OCI-LY3 (cell line): ENCODE results near the gene TLE3.

Source experiments
- H2AFZ ChIP-seq: fragments of 200-600, 300-600 bp; shearing (Covaris generic); 2 replicates; pipeline ENCODE4 v1.6.0; 2014; ENCODE audit warnings: antibody characterized with exemption, low read depth, low read length
- H3K27ac ChIP-seq: fragments of 200-600, 300-600 bp; sonication (generic); 2 replicates; pipeline ENCODE4 v1.5.1; 2014; ENCODE audit warnings: mild to moderate bottlenecking, low read length, moderate library complexity, mixed read lengths
- H3K27me3 ChIP-seq: fragments of 200-600, 300-600 bp; sonication (generic); 2 replicates; pipeline ENCODE4 v1.6.1; 2014; ENCODE audit warnings: low read depth, low read length, mixed read lengths
- H3K36me3 ChIP-seq: fragments of 200-600, 300-600 bp; sonication (generic); replicated peaks from 2 replicates; pipeline ENCODE3; 2014; ENCODE audit warnings: low read depth, low read length, mixed read lengths
- H3K4me1 ChIP-seq: fragments of 300-600, 200-600 bp; sonication (generic); 2 replicates; pipeline ENCODE4 v1.6.1; 2014; ENCODE audit warnings: low read length, mixed read lengths
- H3K4me2 ChIP-seq: fragments of 200-600, 300-600 bp; sonication (generic); 2 replicates; pipeline ENCODE4 v1.6.1; 2014; ENCODE audit warnings: low read length, mixed read lengths
- H3K4me3 ChIP-seq: fragments of 300-600, 200-600 bp; sonication (generic); 2 replicates; pipeline ENCODE4 v1.5.1; 2014; ENCODE audit warnings: antibody characterized with exemption, mild to moderate bottlenecking, low read length, moderate library complexity
- H3K79me2 ChIP-seq: fragments of 300-600, 200-600 bp; shearing (Covaris generic); 2 replicates; pipeline ENCODE4 v1.6.1; 2014; ENCODE audit warnings: mild to moderate bottlenecking, low read length, mixed read lengths
- H3K9ac ChIP-seq: fragments of 300-600, 200-600 bp; shearing (Covaris generic); 2 replicates; pipeline ENCODE4 v1.6.0; 2014; ENCODE audit warnings: mild to moderate bottlenecking, low read length, moderate library complexity
- H3K9me3 ChIP-seq: fragments of 200-600, 300-600 bp; shearing (Covaris generic); 2 replicates; pipeline ENCODE4 v1.6.1; 2014; ENCODE audit warnings: low read length, mixed read lengths; ENCODE audit not compliant: insufficient read depth
- H4K20me1 ChIP-seq: fragments of 200-600, 300-600 bp; sonication (generic); 2 replicates; pipeline ENCODE4 v1.6.1; 2016; ENCODE audit warnings: low read length, mixed read lengths; ENCODE audit not compliant: insufficient read depth
- CTCF ChIP-seq: fragments of 200-600, 300-600 bp; sonication (generic); IDR thresholded peaks from 2 replicates; pipeline ENCODE4 v1.5.1; 2014; ENCODE audit warnings: antibody characterized with exemption, low read length, low read depth
- EZH2phosphoT487 ChIP-seq: fragments of 200-600 bp; shearing (Covaris generic); IDR thresholded peaks from 2 replicates; pipeline ENCODE4 v1.6.1; 2018; ENCODE audit warnings: antibody characterized with exemption, mixed run types, low read depth

Gene TLE3

GRCh38 chr15:70083418-70083817 lies 14.3 kb downstream of the TLE3 start:
- Histone ChIP-seq H3K9me3 (no peaks in the 10 kb centered on the region), H3K9ac (no peak overlapping the region), H4K20me1 (peaks cover 100% of the 10 kb centered on the region), H3K27me3 (no peaks in the 10 kb centered on the region), H3K4me3 (no peak overlapping the region), H3K36me3 (peaks cover 94% of the 10 kb centered on the region), H3K79me2 (peaks cover 100% of the 10 kb centered on the region), H3K4me2 (no peak overlapping the region), H3K4me1 (peaks cover 17% of the 10 kb centered on the region), H3K27ac (no peak overlapping the region), H2AFZ (no peak overlapping the region)
- TF ChIP-seq CTCF (no peak), EZH2phosphoT487 (no peak)

GRCh38 chr15:70082281-70082900 lies 15.3 kb downstream of the TLE3 start:
- Histone ChIP-seq H3K36me3 (peaks cover 96% of the 10 kb centered on the region), H3K9me3 (no peaks in the 10 kb centered on the region), H4K20me1 (peaks cover 100% of the 10 kb centered on the region), H2AFZ (no peak overlapping the region), H3K4me1 (peaks cover 15% of the 10 kb centered on the region), H3K27me3 (no peaks in the 10 kb centered on the region), H3K27ac (no peak overlapping the region), H3K4me2 (no peak overlapping the region), H3K9ac (no peak overlapping the region), H3K4me3 (no peak overlapping the region), H3K79me2 (peaks cover 100% of the 10 kb centered on the region)
- TF ChIP-seq EZH2phosphoT487: no peak
- TF ChIP-seq CTCF: no peak

- Histone ChIP-seq H4K20me1 (peaks cover 100% of the 10 kb centered on the region), H3K4me1 (peaks cover 7% of the 10 kb centered on the region; the same call in 1 of the 2 replicates), H3K4me3 (no peak overlapping the region), H3K36me3 (peaks cover 96% of the 10 kb centered on the region), H3K27ac (no peak overlapping the region), H3K9ac (no peak overlapping the region), H3K9me3 (no peaks in the 10 kb centered on the region), H3K79me2 (peaks cover 100% of the 10 kb centered on the region), H2AFZ (no peak overlapping the region), H3K4me2 (no peak overlapping the region), H3K27me3 (no peaks in the 10 kb centered on the region)
- TF ChIP-seq CTCF (no peak), EZH2phosphoT487 (no peak)
These were observed 16.1 kb downstream of the TLE3 start for GRCh38 chr15:70081612-70082011.

GRCh38 chr15:70080347-70080746 lies 17.4 kb downstream of the TLE3 start:
- no peaks in the 10 kb centered on the region for H3K27me3 ChIP-seq
- peaks cover 5% of the 10 kb centered on the region; the same call in 1 of the 2 replicates for H3K4me1 ChIP-seq
- no peak for TF ChIP-seq CTCF
- TF ChIP-seq EZH2phosphoT487: no peak
- H2AFZ ChIP-seq: no peak overlapping the region
- H3K27ac ChIP-seq: no peak overlapping the region
- peaks cover 100% of the 10 kb centered on the region for H4K20me1 ChIP-seq
- peaks cover 95% of the 10 kb centered on the region for H3K36me3 ChIP-seq
- H3K9me3 ChIP-seq: no peaks in the 10 kb centered on the region
- H3K4me3 ChIP-seq: no peak overlapping the region
- H3K4me2 ChIP-seq: no peak overlapping the region
- H3K79me2 ChIP-seq: peaks cover 100% of the 10 kb centered on the region
- H3K9ac ChIP-seq: no peak overlapping the region
